ENCODE results near the gene OLIG1. TPM values are rescaled to one million over a fixed set of nuclear protein-coding genes. Genes with fewer than 3 reads are reported as not detected.

Gene OLIG1
- total and polyA plus RNA-seq, 2 of the 13 experiments (the other 11 are each of a cell fraction or from before 2014, with no cell fraction given), result not detected

DNA sequence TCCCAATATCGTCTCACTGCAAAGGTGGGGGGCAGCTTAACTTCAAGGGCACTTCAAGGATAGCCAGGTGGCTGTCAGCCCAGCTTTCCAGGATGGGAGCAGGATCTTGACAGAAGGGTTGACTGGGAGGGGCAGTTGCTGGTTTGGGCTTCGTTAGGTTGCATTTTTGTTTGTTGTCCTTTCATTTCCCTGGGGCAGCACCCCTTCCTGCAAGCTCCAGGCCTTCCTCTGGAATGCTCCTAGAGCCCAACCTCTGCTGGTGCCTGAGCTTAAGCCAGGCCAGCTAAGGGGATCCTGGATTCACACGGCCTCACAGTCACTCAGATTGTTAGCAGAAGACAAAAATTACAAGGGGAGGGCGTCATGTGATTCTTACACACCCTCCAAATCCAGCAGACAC, 48.3 kb upstream of the OLIG1 start:
- intact Hi-C loops (cut with micrococcal nuclease; ENCODE audit: unreplicated experiment) (no loop called here), in situ Hi-C loops (cut with HindIII; ENCODE audit: extremely low pct_ligation_motif_present, low pct_unique_long_range_greater_than_20kb) (no loop called here)
- no peak for TF ChIP-seq ZSCAN22 (CRISPR knock-in tag; IDR thresholded peaks at IDR 0.05)
- TF ChIP-seq HNRNPLL (IDR thresholded peaks at IDR 0.05; ENCODE audit: low read depth, low read length, poor library complexity, severe bottlenecking), result no peak
- TF ChIP-seq, protein P1, sequence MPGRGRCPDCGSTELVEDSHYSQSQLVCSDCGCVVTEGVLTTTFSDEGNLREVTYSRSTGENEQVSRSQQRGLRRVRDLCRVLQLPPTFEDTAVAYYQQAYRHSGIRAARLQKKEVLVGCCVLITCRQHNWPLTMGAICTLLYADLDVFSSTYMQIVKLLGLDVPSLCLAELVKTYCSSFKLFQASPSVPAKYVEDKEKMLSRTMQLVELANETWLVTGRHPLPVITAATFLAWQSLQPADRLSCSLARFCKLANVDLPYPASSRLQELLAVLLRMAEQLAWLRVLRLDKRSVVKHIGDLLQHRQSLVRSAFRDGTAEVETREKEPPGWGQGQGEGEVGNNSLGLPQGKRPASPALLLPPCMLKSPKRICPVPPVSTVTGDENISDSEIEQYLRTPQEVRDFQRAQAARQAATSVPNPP (CRISPR knock-in tag; IDR thresholded peaks at IDR 0.05), result no peak
- no peak for TF ChIP-seq ZNF550 (CRISPR knock-in tag; IDR thresholded peaks at IDR 0.05; ENCODE audit: borderline replicate concordance)
- no peak for TF ChIP-seq ZFP36 (IDR thresholded peaks at IDR 0.05; ENCODE audit: borderline replicate concordance, low read depth, low read length, partially characterized antibody)
- TF ChIP-seq ESRRA (CRISPR knock-in tag; IDR thresholded peaks at IDR 0.05; ENCODE audit: low read depth), result no peak
- TF ChIP-seq MAFK (conservative IDR thresholded peaks at IDR 0.05 in 1 of 2, IDR thresholded peaks at IDR 0.05 in 1 of 2; ENCODE audit: low read length in 2 of 2), result no peak
- TF ChIP-seq ZNF335 (CRISPR knock-in tag; IDR thresholded peaks at IDR 0.05), result no peak
- TF ChIP-seq MXD4 (CRISPR knock-in tag; IDR thresholded peaks at IDR 0.05), result no peak
- TF ChIP-seq, protein P2, sequence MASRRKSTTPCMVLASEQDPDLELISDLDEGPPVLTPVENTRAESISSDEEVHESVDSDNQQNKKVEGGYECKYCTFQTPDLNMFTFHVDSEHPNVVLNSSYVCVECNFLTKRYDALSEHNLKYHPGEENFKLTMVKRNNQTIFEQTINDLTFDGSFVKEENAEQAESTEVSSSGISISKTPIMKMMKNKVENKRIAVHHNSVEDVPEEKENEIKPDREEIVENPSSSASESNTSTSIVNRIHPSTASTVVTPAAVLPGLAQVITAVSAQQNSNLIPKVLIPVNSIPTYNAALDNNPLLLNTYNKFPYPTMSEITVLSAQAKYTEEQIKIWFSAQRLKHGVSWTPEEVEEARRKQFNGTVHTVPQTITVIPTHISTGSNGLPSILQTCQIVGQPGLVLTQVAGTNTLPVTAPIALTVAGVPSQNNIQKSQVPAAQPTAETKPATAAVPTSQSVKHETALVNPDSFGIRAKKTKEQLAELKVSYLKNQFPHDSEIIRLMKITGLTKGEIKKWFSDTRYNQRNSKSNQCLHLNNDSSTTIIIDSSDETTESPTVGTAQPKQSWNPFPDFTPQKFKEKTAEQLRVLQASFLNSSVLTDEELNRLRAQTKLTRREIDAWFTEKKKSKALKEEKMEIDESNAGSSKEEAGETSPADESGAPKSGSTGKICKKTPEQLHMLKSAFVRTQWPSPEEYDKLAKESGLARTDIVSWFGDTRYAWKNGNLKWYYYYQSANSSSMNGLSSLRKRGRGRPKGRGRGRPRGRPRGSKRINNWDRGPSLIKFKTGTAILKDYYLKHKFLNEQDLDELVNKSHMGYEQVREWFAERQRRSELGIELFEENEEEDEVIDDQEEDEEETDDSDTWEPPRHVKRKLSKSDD (CRISPR knock-in tag; IDR thresholded peaks at IDR 0.05; ENCODE audit: low read depth), result no peak
- no peak for TF ChIP-seq CEBPG (CRISPR knock-in tag; IDR thresholded peaks at IDR 0.05)
- no peak for TF ChIP-seq ZFY (CRISPR knock-in tag; IDR thresholded peaks at IDR 0.05)
- TF ChIP-seq GATAD1 (CRISPR knock-in tag; IDR thresholded peaks at IDR 0.05), result no peak
- no peak overlapping the region for H2AFZ ChIP-seq (ENCODE audit: low read length)
- no peak for FAIRE-seq
- no peak overlapping the region for H3K27ac ChIP-seq (ENCODE audit: extremely low read length, insufficient read depth, low read length)
- no peak for ATAC-seq
- H3K9ac ChIP-seq (ENCODE audit: insufficient read depth, low read depth, low read length), result no peak overlapping the region
- no peak overlapping the region for H3K4me2 ChIP-seq (ENCODE audit: low read depth, low read length)
- H3K4me1 ChIP-seq (ENCODE audit: insufficient read depth, low read length), result no peaks in the 10 kb centered on the region
- H4K20me1 ChIP-seq (ENCODE audit: insufficient read depth, low read length), result no peaks in the 10 kb centered on the region
- DNase-seq (ENCODE audit: low spot score), result no peak
- H3K9me3 ChIP-seq (ENCODE audit: low read length), result no peaks in the 10 kb centered on the region
- H3K4me3 ChIP-seq (replicated peaks in 1 of 3; ENCODE audit: insufficient read depth in 1 of 3, low read depth in 2 of 3, low read length in 3 of 3), result no peak overlapping the region
- CTCF ChIA-PET (ENCODE audit: low intra/inter-chr PET ratio, low total read pairs), result no interaction called here
- no peaks in the 10 kb centered on the region for H3K36me3 ChIP-seq (replicated peaks in 1 of 2; ENCODE audit: control insufficient read depth in 1 of 2, insufficient read depth in 2 of 2, low read length in 2 of 2)
- BruUV-seq (replicated peaks), result no TSS peak
- POLR2A ChIA-PET, result no interaction called here
- 4% methylated on average over 4 of the region's 4 CpGs for WGBS (ENCODE audit: low lambda C conversion rate)
- no peaks in the 10 kb centered on the region for H3K79me2 ChIP-seq (ENCODE audit: insufficient read depth, low read length)
- H3K27me3 ChIP-seq (ENCODE audit: control insufficient read depth in 1 of 2, insufficient read depth in 2 of 2, low read length in 2 of 2), result peaks cover 18 to 82% of the 10 kb centered on the region in 2 experiments

All from HepG2 (cell line).